ENCODE data around the gene BPI.

BPI gene

DNA sequence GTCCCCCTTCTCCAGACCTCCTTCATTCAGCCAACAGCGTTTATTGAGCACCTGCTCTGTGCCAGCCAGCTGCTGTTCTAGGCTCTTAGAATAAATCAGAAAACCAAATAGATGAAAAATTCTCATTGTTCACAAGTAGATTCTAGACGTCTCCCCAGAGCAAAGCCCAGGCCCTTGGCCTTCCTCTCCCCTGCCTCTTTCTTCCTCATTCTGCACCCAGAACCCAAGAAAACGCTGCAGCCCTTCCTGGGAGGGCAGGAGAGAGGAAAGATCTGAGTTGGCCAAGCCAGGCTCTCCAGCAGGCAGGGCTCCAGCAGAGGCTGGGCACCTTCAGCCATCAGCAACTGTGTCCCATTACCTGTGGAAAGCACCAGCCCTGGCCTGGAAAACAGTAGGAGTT is 12.0 kb upstream of the BPI start:
- no peaks in the 10 kb centered on the region for H3K36me3 Mint-ChIP-seq

DNA sequence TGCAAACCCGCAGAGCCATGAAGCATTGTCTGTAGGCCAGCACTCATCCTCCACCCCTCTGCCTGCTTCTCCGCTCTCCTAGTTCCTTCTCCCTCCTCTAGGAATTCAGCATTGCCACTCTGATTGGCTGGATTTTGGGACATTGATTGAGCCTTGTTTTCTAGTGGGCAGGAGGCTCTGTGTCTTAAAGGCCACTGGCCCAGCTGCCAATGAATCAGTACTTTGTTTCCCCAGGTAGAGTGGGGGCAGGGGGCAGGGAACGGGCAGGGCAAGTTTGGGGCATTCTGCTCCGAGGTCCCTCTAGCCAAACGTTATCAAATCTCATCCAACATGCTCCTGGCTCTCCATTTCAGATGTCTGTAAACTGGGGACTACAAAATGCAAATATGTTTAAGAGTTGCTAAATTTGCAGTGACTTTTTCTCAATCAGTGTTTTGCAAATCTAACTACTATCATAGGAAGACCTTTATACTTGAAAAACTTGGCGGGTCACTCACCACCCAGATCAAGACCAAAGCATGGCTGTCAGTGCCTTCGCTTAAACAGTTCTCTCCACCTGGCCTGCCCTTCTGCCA is 10.4 kb upstream of the BPI start:
- H3K36me3 Mint-ChIP-seq: no peaks in the 10 kb centered on the region
- no peaks in the 10 kb centered on the region for H3K4me1 Mint-ChIP-seq
- H3K4me3 Mint-ChIP-seq: no peak overlapping the region
- peaks cover 16% of the 10 kb centered on the region for H3K27me3 Mint-ChIP-seq
- no peaks in the 10 kb centered on the region for H3K9me3 Mint-ChIP-seq
- H3K27ac Mint-ChIP-seq: no peak overlapping the region

More for the DNA sequence above, 12.0 kb upstream of the BPI start:
- Mint-ChIP-seq H3K4me3 (no peak overlapping the region), H3K27ac (no peak overlapping the region), H3K9me3 (no peaks in the 10 kb centered on the region), H3K4me1 (no peaks in the 10 kb centered on the region), H3K27me3 (peaks cover 23% of the 10 kb centered on the region)

DNA sequence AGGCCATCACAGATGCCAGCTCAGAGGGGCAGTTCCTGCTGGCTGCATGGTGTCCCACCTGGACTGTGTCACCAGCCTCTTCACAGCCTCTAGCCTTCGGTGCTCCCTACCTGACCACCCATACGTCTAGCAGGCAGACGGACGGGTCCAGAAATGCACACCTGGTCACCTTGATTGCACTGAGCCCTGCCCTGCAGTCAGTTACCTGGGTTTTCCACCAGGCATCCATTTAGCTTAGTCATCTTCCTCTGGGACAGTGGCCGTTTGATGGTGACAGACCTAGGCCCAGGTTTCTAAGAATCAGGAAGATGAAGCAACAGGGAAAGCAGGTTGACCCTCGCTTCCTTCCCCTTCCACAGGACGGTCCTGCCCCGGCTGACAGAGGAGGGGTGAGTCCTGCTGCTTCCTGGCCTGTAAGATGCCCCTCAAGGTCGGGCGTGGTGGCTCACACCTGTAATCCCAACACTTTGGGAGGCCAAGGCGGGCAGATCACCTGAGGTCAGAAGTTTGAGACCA is 9.8 kb upstream of the BPI start:
- H3K4me3 Mint-ChIP-seq: no peak overlapping the region
- H3K27me3 Mint-ChIP-seq: peaks cover 16% of the 10 kb centered on the region
- no peaks in the 10 kb centered on the region for H3K36me3 Mint-ChIP-seq
- no peaks in the 10 kb centered on the region for H3K4me1 Mint-ChIP-seq
- no peaks in the 10 kb centered on the region for H3K9me3 Mint-ChIP-seq
- H3K27ac Mint-ChIP-seq: no peak overlapping the region

DNA sequence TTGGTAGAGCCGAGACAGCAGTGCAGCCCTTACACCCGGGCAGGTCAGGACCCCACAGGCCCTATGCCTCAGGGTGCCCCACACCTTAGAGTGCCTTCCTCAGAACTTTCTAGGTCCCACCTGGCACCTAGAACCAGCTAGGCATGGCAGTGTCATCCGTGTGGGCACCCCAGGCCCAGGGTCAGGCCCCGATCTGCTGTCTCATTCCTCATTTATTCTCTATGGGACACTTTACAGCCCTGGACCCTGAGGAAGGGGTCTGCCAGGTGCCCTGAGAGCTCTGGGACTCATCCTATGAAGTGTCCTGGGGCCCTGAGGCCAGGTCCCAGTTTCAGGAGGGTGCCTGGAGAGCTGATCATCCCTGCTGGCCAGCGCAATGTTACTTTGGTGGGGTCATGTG is 8.1 kb upstream of the BPI start:
- Mint-ChIP-seq H3K9me3 (no peaks in the 10 kb centered on the region), H3K27ac (no peak overlapping the region), H3K4me1 (no peaks in the 10 kb centered on the region), H3K27me3 (peaks cover 9% of the 10 kb centered on the region), H3K4me3 (no peak overlapping the region), H3K36me3 (no peaks in the 10 kb centered on the region)

DNA sequence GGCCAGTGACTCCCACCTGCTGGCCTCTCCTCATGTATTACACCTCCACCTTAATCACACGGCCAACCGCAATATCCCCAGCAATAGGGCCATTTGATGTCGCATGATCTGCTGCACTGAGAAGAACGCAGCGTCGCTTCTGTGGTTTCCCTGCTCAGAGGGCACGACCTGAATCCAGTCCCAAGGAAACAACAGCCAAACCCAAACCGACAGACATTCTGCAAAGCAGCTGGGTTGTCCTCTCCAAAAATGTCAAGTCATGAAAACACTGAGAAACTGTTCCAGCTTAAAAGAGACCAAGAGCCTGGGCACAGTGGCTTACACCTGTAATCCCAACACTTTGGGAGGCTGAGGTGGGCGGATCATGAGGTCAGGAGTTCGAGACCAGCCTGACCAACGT is 7.5 kb upstream of the BPI start:
- no peak overlapping the region for H3K27ac Mint-ChIP-seq
- no peaks in the 10 kb centered on the region for H3K9me3 Mint-ChIP-seq
- H3K27me3 Mint-ChIP-seq: peaks cover 12% of the 10 kb centered on the region
- H3K4me1 Mint-ChIP-seq: no peaks in the 10 kb centered on the region
- H3K4me3 Mint-ChIP-seq: no peak overlapping the region
- H3K36me3 Mint-ChIP-seq: no peaks in the 10 kb centered on the region

DNA sequence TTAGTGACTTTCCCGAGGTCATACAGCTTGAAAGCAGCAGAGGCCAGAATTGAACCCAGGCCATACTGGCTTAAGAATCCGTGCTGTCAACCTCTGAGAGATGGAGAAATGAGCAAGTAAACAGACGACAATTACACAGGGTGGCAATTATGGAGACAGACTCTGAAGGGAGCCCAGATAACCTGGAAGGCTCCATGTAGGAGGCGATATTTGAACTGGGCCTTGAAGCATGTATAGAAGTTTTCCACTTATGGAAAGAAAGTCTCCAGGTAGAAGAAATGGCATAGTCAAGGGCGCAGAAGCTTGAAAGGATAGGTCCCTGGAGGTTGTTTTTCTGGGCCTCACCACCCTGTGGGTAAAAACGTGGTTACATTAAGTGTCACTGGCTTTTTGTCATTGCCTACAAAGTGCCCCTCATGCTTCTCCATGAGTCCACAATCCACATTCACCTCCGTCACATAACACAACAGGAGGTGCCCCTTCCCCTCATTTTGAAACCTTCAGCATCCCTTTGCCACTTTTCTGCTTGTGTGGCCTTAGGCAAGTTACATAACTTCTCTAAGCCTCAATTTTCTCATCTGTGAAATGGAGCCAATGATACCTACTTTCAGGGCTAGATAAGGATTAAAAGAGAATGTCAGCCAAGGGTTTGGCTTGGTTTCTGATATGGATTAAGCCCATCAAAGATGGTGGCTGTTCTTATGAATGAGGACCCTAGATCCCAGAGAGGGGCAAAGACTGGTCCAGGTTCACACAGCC is 5.9 kb upstream of the BPI start:
- H3K4me1 Mint-ChIP-seq: peaks cover 1% of the 10 kb centered on the region
- no peaks in the 10 kb centered on the region for H3K36me3 Mint-ChIP-seq
- H3K9me3 Mint-ChIP-seq: no peaks in the 10 kb centered on the region
- no peak overlapping the region for H3K4me3 Mint-ChIP-seq
- peaks cover 15% of the 10 kb centered on the region for H3K27me3 Mint-ChIP-seq
- H3K27ac Mint-ChIP-seq: no peak overlapping the region

DNA sequence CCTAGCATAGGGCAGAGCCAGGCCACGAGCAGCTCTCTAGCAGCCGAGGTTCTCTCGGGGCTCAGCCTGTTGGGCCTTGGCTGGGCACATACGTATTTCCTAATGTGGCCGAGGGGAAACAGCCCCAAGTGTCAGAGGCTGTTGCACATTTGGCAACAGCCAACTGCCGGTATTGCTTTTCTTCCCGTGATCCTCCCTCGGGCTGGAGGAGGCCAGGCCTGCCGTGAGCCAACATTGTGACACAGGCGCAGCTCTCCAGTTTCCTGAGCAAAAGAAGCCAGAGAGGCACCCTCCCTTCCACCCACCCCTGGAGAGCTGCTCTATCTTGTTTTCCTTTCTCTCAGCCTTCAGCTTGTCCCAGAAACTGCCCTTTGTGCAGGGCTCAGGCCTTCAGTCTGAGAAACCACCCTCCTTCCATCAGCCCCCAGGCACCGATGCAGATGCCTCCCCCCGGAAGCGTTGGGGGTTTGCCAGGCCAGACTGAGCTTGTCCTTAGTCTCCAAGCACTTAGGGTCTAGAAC is 5.1 kb upstream of the BPI start:
- H3K9me3 Mint-ChIP-seq: no peaks in the 10 kb centered on the region
- H3K27ac Mint-ChIP-seq: no peak overlapping the region
- H3K4me1 Mint-ChIP-seq: peaks cover 9% of the 10 kb centered on the region
- no peak overlapping the region for H3K4me3 Mint-ChIP-seq
- no peaks in the 10 kb centered on the region for H3K36me3 Mint-ChIP-seq
- peaks cover 22% of the 10 kb centered on the region for H3K27me3 Mint-ChIP-seq

DNA sequence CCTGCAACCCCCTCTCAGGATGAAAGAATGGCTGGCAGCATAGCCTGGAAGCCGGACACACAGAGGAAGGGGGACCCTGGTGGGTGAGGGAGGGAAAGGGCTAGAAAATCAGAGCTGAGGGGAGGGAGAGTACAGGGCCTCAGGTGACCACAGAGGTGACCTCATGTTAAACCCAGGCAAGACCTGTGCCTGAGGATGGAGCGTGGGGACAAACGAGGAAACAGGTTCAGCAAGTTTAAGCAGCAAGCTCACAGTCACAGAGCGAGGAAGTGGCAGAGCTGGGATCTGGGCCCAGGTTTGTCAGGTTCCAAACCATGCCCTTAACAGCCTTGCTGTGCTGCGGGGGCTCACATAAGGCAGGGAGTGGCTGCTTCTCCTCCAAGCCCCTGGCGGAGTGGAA is 4.0 kb upstream of the BPI start:
- H3K4me3 Mint-ChIP-seq: no peak overlapping the region
- H3K27ac Mint-ChIP-seq: no peak overlapping the region
- peaks cover 32% of the 10 kb centered on the region for H3K27me3 Mint-ChIP-seq
- H3K4me1 Mint-ChIP-seq: peaks cover 18% of the 10 kb centered on the region
- H3K36me3 Mint-ChIP-seq: no peaks in the 10 kb centered on the region
- no peaks in the 10 kb centered on the region for H3K9me3 Mint-ChIP-seq

DNA sequence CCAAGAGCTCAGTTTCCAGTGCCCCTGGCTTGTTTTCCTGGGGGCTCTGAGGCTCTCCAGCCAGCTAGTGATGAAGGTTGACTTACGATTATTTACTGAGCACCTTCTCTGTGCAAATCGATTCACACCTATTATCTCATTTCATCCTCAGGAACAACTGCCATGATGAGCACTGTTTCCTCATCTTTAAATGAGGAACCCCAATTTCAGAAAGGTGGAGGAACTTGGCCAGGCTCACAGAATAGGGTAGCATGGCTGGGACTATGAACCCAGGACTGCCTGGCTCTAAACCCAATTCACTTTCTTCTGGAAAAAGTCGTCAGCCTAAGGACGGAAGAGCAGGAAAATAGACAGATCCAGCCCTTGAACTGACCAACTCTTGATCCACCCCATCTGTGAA is 3.5 kb upstream of the BPI start:
- no peaks in the 10 kb centered on the region for H3K36me3 Mint-ChIP-seq
- H3K9me3 Mint-ChIP-seq: no peaks in the 10 kb centered on the region
- no peak overlapping the region for H3K27ac Mint-ChIP-seq
- no peak overlapping the region for H3K4me3 Mint-ChIP-seq
- peaks cover 18% of the 10 kb centered on the region for H3K4me1 Mint-ChIP-seq
- peaks cover 35% of the 10 kb centered on the region for H3K27me3 Mint-ChIP-seq

DNA sequence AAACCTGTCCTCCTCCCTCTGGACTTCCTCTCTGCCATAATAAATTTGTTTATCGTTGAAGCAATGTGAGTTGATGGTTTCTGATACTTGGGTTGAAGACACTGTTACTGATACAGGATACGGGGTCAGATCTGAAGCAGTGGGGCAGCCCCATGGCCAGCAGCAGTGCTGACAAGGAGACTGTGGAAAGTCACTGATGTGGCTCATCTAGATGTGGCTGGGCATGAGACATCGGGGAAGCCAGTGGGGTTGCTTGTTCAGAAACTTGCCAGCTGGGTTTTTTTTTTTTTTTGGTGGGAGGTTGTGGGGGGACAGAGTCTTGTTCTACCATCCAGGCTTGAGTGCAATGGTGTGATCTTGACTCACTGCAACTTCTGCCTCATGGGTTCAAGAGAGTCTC is 2.6 kb upstream of the BPI start:
- no peak overlapping the region for H3K4me3 Mint-ChIP-seq
- H3K27me3 Mint-ChIP-seq: peaks cover 39% of the 10 kb centered on the region
- no peaks in the 10 kb centered on the region for H3K36me3 Mint-ChIP-seq
- H3K27ac Mint-ChIP-seq: no peak overlapping the region
- no peaks in the 10 kb centered on the region for H3K9me3 Mint-ChIP-seq
- peaks cover 18% of the 10 kb centered on the region for H3K4me1 Mint-ChIP-seq

DNA sequence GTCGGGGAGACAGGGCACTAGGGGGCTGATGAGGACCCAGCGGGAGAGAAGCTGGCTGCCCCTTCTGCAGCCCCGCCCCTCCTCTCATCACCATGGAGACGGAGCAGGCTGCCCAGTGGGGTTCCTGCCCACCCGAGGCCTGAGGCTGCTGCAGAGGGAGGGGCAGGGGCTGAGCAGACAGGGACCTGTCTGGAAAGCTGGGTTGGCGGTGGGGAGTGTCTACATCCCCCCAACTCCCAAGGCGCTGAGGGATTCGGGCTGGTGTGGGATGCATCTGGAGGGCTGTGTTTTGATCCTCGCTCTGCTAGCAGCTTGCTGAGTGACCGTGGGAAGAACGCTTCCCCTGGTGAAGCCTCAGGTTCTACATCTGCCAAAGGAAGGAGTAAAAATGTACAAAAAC is 1.2 kb upstream of the BPI start:
- no peaks in the 10 kb centered on the region for H3K36me3 Mint-ChIP-seq
- peaks cover 18% of the 10 kb centered on the region for H3K4me1 Mint-ChIP-seq
- no peak overlapping the region for H3K27ac Mint-ChIP-seq
- no peaks in the 10 kb centered on the region for H3K9me3 Mint-ChIP-seq
- H3K27me3 Mint-ChIP-seq: peaks cover 42% of the 10 kb centered on the region
- H3K4me3 Mint-ChIP-seq: no peak overlapping the region

DNA sequence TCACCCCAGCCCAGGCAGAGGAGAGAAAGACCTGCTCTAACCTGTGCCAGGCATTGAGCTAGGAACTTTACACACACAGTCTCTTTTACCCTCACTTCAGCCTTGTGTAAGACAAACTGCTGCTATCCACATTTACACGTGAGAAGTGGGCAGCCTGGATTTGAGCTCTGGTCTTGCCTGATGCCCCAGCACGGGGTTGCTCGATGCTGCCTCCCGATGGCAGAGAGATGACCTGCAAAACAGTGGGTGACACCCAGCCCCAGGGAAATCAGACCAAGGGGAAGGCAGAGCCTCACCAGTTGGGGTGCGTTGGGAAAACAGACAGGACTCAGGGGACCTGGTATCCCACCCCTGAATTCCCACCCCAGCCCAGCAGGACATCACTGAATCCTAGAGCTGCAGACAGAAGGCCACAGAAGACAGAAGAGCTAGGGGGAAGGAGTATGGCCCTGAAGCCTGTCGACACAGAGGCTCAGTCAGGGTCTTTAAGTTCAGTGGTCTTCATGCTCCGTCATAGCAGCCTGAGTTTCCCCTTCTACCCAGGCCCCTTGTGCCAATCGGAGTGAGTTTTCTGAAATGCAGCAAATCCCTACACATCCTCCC is 990 bp downstream of the BPI start:
- Mint-ChIP-seq H3K4me1 (peaks cover 18% of the 10 kb centered on the region), H3K9me3 (no peaks in the 10 kb centered on the region), H3K27ac (no peak overlapping the region), H3K36me3 (no peaks in the 10 kb centered on the region), H3K27me3 (peaks cover 42% of the 10 kb centered on the region), H3K4me3 (no peak overlapping the region)

DNA sequence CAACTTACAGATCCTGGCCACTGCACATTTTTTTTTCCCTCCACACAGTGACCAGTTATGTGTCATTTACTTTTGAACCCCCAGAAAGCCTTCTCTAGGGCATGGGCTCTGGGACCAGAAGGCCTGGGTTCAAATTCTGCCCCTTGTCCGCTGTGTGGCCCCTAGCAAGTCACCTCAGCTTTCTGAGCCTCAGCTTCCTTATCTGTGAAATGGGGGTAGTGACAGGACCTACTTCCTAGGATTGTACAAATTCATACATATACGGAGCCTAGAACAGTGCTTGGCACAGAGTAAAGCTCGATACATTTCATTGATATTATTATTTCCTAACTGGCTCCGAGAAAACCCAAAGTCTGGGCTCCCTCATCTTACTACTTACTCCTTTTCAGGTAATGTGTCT is 1.6 kb downstream of the BPI start:
- peaks cover 42% of the 10 kb centered on the region for H3K27me3 Mint-ChIP-seq

DNA sequence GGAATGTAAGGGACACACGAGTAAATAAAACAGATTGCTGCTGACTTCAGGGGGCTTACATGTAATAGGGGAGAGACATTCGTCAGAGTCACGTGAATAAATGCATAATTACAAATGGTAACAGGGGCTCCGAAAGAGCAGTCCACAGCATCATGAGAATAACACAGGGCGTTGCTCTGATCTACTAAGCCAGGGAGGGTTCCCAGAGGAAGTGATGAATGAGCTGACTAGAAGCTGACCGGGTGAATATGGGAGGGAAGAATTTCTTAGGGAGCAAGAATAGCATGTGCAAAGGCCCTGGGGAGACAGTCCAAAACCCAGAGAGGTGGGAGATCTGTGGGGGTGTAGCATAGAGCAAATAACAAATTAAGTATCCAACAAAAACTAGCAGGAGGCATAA is 2.4 kb downstream of the BPI start:
- H3K4me1 Mint-ChIP-seq: peaks cover 18% of the 10 kb centered on the region
- H3K36me3 Mint-ChIP-seq: no peaks in the 10 kb centered on the region
- H3K27ac Mint-ChIP-seq: no peak overlapping the region
- no peak overlapping the region for H3K4me3 Mint-ChIP-seq
- H3K27me3 Mint-ChIP-seq: peaks cover 41% of the 10 kb centered on the region
- no peaks in the 10 kb centered on the region for H3K9me3 Mint-ChIP-seq

More for the DNA sequence above, 1.6 kb downstream of the BPI start:
- H3K27ac Mint-ChIP-seq: no peak overlapping the region
- H3K4me1 Mint-ChIP-seq: peaks cover 18% of the 10 kb centered on the region
- no peaks in the 10 kb centered on the region for H3K36me3 Mint-ChIP-seq
- no peak overlapping the region for H3K4me3 Mint-ChIP-seq
- no peaks in the 10 kb centered on the region for H3K9me3 Mint-ChIP-seq

DNA sequence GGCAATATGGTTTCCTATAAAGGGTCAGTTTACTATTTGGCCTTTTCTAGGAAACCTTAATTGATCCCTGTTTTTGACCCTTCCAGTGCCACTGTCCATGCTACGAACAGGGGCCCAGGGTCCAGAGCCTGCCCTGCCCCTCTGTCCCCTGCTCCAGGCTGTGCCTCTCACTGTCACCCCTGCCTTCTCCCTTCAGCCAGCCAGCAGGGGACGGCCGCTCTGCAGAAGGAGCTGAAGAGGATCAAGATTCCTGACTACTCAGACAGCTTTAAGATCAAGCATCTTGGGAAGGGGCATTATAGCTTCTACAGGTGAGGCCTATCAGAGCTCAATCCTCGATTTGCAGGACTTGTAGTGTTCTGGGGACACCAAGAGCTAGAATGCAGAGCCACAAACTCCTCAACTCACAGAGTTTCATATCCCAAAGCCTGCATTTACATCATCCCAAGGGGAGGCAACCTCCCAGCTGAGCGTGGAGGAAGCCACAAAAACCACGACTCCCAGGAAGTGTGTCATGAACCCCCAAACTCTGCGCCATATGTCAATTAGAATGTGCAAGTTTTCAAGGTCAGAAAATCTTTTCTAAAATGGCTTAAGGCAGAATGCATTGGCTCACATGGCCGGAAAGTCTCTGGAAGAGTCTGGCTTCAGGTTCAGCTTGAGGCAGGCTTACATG is 3.6 kb downstream of the BPI start:
- peaks cover 36% of the 10 kb centered on the region for H3K27me3 Mint-ChIP-seq
- peaks cover 18% of the 10 kb centered on the region for H3K4me1 Mint-ChIP-seq
- no peak overlapping the region for H3K4me3 Mint-ChIP-seq
- no peak overlapping the region for H3K27ac Mint-ChIP-seq
- no peaks in the 10 kb centered on the region for H3K9me3 Mint-ChIP-seq
- no peaks in the 10 kb centered on the region for H3K36me3 Mint-ChIP-seq

DNA sequence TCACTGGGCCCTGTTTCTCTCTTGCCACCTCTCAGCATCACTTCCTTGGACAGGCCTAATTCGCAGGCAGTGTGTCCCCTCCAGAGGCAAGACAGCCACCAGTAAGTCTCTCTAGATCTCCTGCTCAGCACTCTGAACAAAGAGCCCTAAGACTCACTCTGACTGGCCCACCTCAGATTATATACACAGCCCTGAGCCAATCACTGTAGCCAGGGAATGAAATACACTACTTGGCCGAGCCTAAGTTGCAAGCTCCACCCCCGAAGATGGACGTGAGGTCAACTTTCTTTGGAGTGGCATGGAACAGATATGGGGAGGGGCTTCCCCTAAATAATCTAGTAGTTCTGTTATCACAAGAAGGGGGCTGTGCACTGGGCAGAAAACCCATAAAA is 4.1 kb downstream of the BPI start:
- Mint-ChIP-seq H3K4me1 (peaks cover 17% of the 10 kb centered on the region), H3K36me3 (no peaks in the 10 kb centered on the region), H3K27ac (no peak overlapping the region), H3K9me3 (no peaks in the 10 kb centered on the region), H3K27me3 (peaks cover 32% of the 10 kb centered on the region), H3K4me3 (no peak overlapping the region)

Data from activated naive CD4-positive, alpha-beta T cell treated with anti-CD3 and anti-CD28 coated beads, Interleukin-2, amount 50 U/mL, for 24 hours (primary cell).